Mucosa of stomach (tissue), 1 donor: ENCODE data around the gene BMP10.

ENCODE experiments used
- H3K27me3 ChIP-seq: one replicate; pipeline ENCODE4 v1.7.0; 2013; ENCODE audit warnings: mild to moderate bottlenecking, low read length; ENCODE audit not compliant: control insufficient read depth, insufficient read depth
- H3K36me3 ChIP-seq: one replicate; pipeline ENCODE4 v1.7.0; 2013; ENCODE audit warnings: low read length; ENCODE audit not compliant: control insufficient read depth, insufficient read depth
- H3K4me1 ChIP-seq: one replicate; pipeline ENCODE4 v1.7.0; 2013; ENCODE audit warnings: mild to moderate bottlenecking, low read length; ENCODE audit not compliant: control insufficient read depth, insufficient read depth
- H3K4me3 ChIP-seq: one replicate; pipeline ENCODE4 v1.7.0; 2013; ENCODE audit warnings: low read length
- H3K9ac ChIP-seq: one replicate; pipeline ENCODE4 v1.7.0; 2013; ENCODE audit warnings: mild to moderate bottlenecking, low read length, moderate library complexity
- H3K9me3 ChIP-seq: one replicate; pipeline ENCODE4 v1.7.0; 2013; ENCODE audit warnings: mild to moderate bottlenecking, low read length, moderate library complexity; ENCODE audit not compliant: control insufficient read depth
- donor health status: Pancreatic carcinoma.

Gene BMP10

DNA sequence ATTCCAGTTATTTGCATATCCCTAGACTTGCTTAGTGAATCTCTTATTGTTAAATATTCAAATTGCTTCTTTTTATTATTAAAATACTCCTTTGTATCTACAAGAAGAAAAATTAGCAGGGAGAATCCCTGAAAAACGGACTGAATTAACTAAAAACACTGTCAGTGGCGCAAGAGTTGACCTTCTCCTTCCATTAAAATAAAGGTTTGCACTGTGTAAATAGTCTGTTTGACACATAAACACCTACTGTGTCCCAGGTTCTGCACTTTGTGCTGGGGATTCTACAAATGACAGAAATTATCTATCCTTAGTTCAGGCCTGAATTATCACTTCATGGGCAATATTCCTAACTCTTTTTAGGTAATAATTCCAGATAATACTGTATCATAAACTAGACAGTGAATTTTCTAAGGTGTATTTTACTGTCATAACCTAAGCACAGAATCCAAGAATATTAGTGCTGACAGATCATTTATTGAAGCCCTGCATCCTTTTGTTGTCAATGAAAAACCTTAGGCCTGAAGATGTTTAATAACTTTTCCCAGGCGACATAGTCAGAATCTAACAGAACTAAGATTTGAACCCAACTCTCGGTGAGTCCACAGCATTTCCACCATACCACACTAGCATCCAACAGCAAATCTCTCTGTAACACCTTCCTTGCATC lies 17.0 kb upstream of the BMP10 start:
- Histone ChIP-seq H3K4me3 (no peak overlapping the region), H3K36me3 (no peaks in the 10 kb centered on the region), H3K9me3 (no peaks in the 10 kb centered on the region), H3K9ac (no peak overlapping the region), H3K27me3 (no peaks in the 10 kb centered on the region), H3K4me1 (no peaks in the 10 kb centered on the region)

DNA sequence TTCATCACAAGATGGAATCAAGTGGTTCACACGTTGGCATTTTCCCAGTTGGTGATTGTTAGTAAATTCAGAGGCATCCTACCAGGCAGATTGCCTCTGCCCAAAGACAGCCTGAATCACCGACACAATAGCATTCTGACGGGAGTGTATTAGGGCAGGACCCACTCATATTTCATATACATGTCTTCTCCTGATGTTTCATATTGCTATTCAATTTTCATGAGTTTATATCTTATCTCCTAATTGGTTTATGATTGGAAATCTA lies 14.5 kb upstream of the BMP10 start:
- Histone ChIP-seq H3K9me3 (no peaks in the 10 kb centered on the region), H3K4me3 (no peak overlapping the region), H3K9ac (no peak overlapping the region), H3K4me1 (no peaks in the 10 kb centered on the region), H3K27me3 (no peaks in the 10 kb centered on the region), H3K36me3 (no peaks in the 10 kb centered on the region)

DNA sequence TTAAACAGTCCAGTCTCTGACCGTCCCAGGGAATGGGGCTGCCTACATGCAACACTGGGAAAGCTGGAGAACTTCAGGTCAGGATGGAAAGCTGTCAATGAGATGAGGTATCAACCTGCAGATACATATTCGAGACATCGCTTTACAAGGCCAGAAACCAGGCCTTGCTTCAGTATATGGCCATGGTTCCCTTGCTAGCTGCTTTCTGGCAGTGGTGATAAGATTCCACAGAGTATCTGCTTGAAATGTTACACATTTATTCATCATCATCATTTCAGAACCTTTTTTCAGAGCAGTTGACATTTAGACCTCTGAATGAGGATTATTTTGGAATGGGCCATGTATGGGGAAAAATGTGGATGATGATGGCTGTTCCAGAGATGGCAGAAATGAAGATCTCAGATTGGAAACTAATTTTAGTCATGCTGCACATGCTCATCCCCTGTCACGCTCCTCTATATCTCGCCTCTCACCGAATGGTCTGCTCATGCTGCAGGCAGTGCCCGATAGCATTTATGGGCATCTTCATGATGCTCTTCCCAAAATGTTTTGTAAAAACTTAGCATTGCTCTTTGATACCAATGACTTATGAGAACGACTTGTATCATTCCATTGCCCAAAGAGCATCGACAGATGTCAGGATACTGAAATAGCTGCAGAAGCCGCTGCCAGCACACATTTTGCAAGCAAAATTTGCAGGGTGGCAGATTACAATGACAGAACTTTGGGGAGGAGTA lies 14.0 kb upstream of the BMP10 start:
- Histone ChIP-seq H3K4me1 (no peaks in the 10 kb centered on the region), H3K27me3 (peaks cover under 1% of the 10 kb centered on the region)

DNA sequence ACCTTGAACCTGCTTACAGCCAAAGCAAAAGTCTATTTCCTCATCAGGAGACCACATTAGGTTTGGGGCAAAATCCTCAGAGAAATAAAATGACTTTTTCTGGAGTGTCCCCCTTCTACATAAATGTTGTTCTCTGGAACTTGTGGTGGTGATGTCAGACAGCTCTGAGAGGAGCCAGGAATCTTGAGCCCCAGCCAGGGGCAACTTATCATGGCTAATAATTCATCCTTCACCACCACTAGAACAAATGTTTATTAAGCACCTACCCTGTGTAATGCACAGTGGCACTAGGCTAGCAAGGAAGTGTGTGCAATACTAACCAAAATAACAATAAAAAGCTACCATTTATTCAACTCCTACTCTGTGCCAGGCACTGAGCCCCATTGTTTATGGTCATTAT lies 9.0 kb upstream of the BMP10 start:
- no peak overlapping the region for H3K4me3 ChIP-seq
- H3K9me3 ChIP-seq: no peaks in the 10 kb centered on the region
- H3K9ac ChIP-seq: no peak overlapping the region
- no peaks in the 10 kb centered on the region for H3K4me1 ChIP-seq
- H3K36me3 ChIP-seq: no peaks in the 10 kb centered on the region
- peaks cover 3% of the 10 kb centered on the region for H3K27me3 ChIP-seq

More for the DNA sequence above, 14.0 kb upstream of the BMP10 start:
- H3K4me3 ChIP-seq: no peak overlapping the region
- no peaks in the 10 kb centered on the region for H3K36me3 ChIP-seq
- no peaks in the 10 kb centered on the region for H3K9me3 ChIP-seq
- no peak overlapping the region for H3K9ac ChIP-seq

DNA sequence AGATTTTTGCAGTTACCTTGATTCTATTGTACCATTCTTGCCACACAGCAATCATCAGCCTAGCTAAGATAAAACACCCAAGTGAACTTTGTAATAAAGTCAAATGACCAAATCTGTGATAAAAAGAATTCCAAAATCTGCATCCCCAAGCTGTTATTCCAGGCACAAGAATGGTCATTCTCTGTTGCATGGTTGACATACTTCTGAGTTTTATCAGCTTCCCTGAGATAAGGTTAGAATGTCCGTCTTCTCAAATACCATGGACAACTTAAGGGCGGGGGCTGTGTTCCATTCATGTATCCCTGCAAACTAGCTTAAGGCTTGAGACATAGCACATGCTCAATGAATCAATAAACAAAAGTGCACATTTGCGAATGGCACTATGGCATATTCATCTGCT lies 8.1 kb upstream of the BMP10 start:
- peaks cover 3% of the 10 kb centered on the region for H3K27me3 ChIP-seq
- no peaks in the 10 kb centered on the region for H3K9me3 ChIP-seq
- no peak overlapping the region for H3K4me3 ChIP-seq
- H3K4me1 ChIP-seq: no peaks in the 10 kb centered on the region
- no peak overlapping the region for H3K9ac ChIP-seq
- no peaks in the 10 kb centered on the region for H3K36me3 ChIP-seq

DNA sequence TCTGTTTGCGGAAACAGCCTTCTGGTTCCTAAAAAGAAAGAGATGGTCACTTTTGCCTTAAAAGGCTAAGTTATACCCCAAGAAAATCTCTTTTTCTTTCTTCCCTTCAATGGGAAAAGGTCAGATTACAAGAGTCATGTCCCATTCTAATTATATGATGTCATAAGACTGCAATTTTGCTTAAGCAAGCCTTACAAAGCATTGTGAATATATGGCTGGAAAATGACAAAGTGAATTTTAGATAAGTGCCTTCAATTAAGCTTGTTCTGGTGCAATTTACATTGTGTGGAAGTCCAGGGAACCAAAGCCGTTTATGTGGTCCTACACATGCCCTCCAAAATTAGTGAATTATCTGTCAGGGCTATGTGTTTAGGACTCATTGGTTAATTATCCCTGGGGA lies 7.6 kb upstream of the BMP10 start:
- H3K9ac ChIP-seq: no peak overlapping the region
- H3K4me3 ChIP-seq: no peak overlapping the region
- peaks cover 3% of the 10 kb centered on the region for H3K27me3 ChIP-seq
- H3K36me3 ChIP-seq: no peaks in the 10 kb centered on the region
- H3K9me3 ChIP-seq: no peaks in the 10 kb centered on the region
- H3K4me1 ChIP-seq: no peaks in the 10 kb centered on the region

DNA sequence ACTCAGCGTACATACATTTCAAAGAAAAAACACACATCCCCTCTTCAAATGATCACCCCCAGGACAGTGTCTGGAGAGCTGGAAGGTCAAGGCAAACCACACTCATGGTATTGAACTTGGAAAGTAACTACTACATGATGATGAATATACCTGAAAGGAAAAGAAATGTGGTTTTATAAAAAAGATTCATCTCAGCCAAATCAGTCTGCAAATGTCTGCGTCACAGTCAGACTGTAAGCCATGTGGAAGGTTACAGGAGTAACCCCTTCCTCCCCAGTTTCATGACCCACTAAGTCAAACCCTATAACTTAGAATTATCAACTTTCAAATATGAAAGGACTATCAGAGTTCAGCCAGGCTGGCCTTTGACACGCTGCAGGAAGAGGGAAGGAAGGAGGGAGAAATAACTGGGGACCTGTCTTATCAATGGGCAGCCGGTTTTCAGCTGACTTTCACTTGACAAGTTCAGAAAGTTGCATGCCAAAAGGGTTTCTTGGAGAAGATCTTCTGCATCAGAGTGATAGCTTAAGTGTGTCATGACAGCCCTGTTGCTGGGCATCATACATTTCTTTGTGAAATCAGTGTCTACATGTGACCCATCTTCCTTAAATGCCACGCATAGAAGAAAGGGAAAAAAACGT lies 7.0 kb upstream of the BMP10 start:
- no peaks in the 10 kb centered on the region for H3K9me3 ChIP-seq
- no peak overlapping the region for H3K4me3 ChIP-seq
- H3K27me3 ChIP-seq: peaks cover 3% of the 10 kb centered on the region
- no peaks in the 10 kb centered on the region for H3K4me1 ChIP-seq
- H3K9ac ChIP-seq: no peak overlapping the region
- H3K36me3 ChIP-seq: no peaks in the 10 kb centered on the region

DNA sequence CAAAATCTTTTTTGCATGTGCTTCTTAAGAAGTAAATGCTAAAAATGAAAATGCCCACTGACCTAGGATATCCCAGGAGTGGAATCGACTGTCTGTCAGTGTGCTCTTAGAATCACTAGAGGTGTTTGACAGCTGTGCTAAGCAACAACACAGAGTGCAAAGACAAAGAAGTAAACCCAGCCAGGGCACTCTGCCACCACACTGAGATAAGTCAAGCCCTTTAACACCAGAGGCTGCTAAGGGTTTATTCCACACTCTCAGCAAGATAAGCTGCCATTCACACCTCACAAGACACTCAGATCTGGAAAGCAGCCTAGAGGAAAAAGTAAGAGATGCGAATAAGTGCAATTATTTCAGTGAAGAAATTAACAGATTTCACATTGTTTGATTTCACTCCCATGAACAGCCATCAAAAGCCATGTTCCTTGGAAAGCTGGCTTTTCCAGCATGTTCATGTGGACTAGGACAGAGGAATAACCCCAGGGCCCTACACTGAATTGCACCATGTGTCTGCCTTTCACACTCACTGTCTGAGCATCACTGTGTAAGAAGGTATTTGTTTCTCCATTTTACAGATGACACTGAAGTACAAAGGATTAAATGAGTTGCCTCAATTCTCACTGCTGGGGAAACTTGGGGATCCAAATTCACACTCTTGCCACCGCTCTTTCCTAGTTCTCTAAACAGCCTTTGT lies 6.0 kb upstream of the BMP10 start:
- no peak overlapping the region for H3K9ac ChIP-seq
- no peaks in the 10 kb centered on the region for H3K4me1 ChIP-seq
- H3K36me3 ChIP-seq: no peaks in the 10 kb centered on the region
- H3K27me3 ChIP-seq: peaks cover 3% of the 10 kb centered on the region
- H3K9me3 ChIP-seq: no peaks in the 10 kb centered on the region
- no peak overlapping the region for H3K4me3 ChIP-seq

DNA sequence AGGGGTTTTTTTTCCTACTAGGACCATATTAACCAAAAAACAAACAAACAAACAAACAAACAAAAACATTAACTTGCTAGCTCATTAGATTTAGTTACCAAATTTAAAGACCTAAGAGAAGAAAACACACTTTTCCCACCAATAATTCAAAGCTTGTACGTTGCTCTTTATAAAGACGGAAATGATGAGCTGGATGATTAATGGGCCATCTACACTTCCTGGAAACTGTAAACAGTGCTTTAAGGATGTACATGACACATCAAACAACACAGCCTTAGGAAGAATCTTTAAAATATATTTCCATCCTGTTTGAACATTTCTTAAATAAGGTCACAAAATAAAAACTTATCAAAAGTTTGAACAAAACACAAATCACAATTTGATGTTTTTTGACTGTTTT lies 982 bp downstream of the BMP10 start:
- Histone ChIP-seq H3K9ac (no peak overlapping the region), H3K27me3 (no peaks in the 10 kb centered on the region), H3K4me1 (no peaks in the 10 kb centered on the region), H3K4me3 (no peak overlapping the region), H3K9me3 (no peaks in the 10 kb centered on the region), H3K36me3 (no peaks in the 10 kb centered on the region)

DNA sequence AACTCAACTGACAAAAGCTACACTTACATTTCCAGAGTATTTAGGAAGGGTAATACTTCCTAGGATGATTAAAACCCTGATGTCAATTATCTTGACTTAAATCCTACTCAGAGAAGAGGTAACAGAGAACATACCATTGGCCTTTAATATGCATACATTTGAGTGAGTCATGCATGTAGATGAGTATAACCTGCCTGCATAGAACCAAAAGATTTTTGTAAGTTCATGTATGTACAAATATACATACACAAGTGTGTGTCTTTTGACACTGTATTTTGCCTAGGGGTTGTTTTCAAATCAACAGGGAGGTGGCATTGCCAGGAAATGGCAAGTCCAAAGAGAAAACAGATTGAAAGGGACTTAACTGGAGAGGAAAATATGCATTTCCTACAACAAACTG lies 6.1 kb downstream of the BMP10 start:
- Histone ChIP-seq H3K36me3 (no peaks in the 10 kb centered on the region), H3K4me3 (no peak overlapping the region), H3K4me1 (no peaks in the 10 kb centered on the region), H3K9ac (no peak overlapping the region), H3K9me3 (no peaks in the 10 kb centered on the region), H3K27me3 (no peaks in the 10 kb centered on the region)

DNA sequence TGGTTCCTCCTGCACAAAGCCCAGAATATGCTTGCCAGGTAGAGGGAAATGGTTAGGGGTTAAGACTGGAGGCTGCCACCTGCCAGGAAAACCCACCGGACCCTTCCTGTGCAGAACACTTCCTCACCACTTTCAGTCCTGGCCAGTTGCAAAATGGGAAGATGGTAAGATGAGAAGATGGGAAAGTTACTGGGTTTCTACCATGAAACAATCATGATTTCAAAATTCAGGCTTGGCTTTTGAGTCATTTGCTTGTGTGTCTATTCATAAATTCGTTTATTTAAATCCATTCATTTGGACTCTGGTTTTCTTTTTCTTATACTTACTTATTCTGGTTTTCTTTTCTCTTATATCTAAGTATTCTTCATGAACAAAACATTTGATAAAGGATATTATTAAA lies 7.2 kb downstream of the BMP10 start:
- Histone ChIP-seq H3K9ac (no peak overlapping the region), H3K4me3 (no peak overlapping the region), H3K9me3 (no peaks in the 10 kb centered on the region), H3K27me3 (peaks cover 5% of the 10 kb centered on the region), H3K36me3 (no peaks in the 10 kb centered on the region), H3K4me1 (no peaks in the 10 kb centered on the region)

DNA sequence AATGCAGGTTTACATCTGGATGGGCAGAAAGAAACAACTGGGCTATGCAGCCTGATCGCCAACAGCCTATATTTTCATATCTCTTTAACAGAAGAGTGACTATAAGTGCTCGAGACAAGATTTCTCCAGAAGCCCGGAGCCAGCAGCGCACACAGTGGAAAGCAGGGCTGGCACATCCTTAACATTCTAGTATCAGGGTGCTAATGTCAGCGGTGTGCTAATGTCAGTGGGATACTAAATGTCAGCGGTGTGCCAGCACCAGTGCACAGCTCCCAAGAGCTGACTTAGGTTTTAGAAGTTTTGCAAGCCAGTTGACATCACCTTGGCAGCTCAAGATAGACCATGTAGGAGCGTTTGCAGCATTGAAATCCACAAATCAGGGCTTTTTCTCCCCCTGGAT lies 8.3 kb downstream of the BMP10 start:
- peaks cover 5% of the 10 kb centered on the region for H3K27me3 ChIP-seq
- H3K4me1 ChIP-seq: no peaks in the 10 kb centered on the region
- no peaks in the 10 kb centered on the region for H3K36me3 ChIP-seq
- H3K9ac ChIP-seq: no peak overlapping the region
- H3K9me3 ChIP-seq: no peaks in the 10 kb centered on the region
- no peak overlapping the region for H3K4me3 ChIP-seq
